NOMO-1 (cell line): ENCODE results near the gene ENAM.

Experiments used
- DNase-seq, 2 experiments: peaks; one replicate each; lab custom pipeline; 2025; ENCODE audit not compliant: unreplicated experiment in 2 of 2; lab: John Stamatoyannopoulos, UW

The ENAM gene

GRCh38 chr4:70628444-70628843 is at the start of gene ENAM:
ENAM (plus strand) TSS chr4:70628744; CDS start chr4:70629501, 757 bp downstream.
- DNase-seq: no peak

- no peak for DNase-seq
These were observed 46.6 kb upstream of the ENAM start for GRCh38 chr4:70581980-70582379.

DNA sequence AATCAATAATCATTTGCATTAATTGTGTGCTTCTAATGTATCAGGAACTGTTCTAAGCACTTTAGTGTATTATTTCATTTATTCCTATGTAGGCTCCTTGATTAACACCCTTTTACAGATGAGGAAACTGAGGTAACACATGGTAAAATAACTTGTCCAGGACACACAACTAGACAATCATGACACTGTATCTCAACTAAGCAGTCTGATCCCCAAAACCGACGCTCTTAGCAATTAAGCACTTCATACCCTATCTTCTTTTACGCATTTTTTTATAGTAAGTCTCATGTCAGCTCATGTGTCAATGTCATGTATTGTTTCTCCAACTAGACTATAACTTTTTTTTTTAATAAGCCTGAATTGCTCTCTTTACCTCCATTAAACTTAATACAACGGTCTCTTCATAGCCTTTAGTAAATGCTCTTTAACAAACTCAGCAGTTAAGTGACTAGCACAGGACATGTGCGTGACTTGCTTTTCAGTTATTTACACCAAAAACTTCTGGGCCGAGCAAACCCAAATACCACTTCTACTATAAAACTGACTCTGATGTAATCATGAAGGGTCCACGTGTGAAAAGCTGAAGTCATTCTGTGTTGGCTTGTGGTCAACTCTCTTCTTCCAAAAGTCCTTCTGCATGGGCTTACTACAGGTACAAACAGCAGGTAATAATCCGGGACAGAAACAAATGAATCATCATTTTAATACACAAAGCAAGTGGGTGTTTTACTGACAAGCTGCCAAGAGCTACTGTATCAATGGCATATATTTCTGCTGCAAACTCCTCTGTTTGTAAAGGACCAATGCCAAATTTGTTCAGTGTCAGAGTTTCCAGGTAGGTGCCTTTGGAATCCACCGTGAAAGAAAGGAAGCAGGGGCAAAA is 44.4 kb upstream of the ENAM start:
- DNase-seq: no peak

DNA sequence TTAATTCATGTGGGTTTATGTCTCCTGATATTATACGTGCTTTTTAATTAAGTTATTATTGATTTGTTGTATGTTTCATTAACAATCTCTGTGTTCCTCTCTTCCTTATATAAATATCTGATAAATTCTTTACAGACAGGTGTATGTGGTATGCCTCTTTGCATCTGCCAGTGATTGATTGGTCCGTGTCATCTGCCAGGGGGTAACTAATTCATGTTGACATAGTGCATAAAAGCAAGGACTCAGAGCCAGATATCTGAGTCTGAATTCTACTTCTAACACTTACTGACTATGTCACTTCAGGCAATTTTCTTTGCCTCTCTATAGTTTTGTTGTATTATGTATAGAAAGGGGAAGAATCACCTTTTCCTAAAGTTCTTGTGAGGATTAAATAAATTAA is 41.7 kb upstream of the ENAM start:
- no peak for DNase-seq

DNA sequence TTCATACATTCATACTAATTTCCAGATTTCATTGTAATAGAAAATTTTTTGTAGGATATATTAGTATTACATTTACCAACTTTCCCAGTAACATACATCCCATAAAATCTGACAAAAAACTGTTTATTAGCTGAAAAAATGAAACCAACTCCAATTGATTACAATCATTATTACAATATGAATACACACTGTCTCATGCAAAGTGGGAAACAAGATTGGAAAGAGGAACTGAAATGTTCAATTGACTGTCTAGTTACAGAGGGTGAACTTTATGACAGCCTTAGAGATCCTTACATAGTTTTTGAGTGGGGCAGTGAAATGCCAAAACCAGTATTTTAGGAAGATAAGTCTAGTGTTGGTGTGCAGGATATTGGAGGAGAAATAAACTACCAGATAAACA is 38.8 kb upstream of the ENAM start:
- DNase-seq: peak in 1 of 2 experiments; percentile 3

DNA sequence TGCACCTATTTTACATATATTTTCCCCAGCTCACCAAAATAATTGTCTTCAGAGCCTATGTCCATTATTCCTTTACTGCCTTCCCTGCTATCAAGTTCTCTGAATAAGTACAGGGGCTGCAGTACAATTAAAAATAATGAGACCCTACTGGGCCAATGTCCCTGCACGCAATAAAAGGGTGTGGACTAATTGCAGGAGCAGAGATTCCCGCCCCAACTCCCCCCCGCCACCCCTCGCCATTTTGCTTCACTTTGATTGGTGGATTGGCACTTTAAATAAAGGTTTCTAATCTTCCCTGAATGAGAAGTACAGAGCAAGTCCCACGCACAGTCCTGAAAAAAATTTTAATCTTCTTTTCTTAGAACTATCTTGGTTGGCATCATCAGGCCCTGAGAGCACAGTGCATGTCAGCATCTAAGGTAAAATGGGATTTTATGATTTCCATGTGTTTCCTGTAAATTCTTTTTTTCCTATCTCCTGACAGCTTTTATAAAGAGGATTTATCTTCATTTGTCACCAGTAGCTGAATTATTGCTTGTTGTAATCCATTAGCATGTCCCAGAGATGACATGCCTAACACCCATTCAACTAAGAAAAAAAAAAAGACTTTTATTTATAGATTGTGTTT is 36.5 kb upstream of the ENAM start, which contains the start of gene AMBN:
AMBN (plus strand) TSS at position 302 of the 628 bp plus-strand sequence; CDS start at position 405, 103 bp downstream.
- DNase-seq: no peak

DNA sequence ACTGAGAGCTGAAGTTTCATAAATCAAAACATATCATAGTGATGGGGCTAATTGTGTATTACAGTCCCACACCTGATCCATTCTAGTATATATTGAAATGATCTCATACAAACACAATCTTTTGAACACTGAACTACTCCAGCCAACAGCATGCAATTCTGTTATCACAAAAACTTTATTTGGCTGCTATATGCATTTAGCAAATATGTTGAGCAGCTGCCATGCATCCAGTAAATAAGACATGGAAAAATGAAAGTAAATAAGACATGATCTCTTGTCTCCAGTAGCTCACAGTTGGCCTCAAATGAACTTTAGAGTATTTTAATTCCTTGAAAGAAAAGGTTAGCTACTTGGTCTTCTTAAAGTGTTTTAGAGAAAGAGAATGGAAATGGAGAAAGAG is 34.3 kb upstream of the ENAM start:
- DNase-seq: no peak

DNA sequence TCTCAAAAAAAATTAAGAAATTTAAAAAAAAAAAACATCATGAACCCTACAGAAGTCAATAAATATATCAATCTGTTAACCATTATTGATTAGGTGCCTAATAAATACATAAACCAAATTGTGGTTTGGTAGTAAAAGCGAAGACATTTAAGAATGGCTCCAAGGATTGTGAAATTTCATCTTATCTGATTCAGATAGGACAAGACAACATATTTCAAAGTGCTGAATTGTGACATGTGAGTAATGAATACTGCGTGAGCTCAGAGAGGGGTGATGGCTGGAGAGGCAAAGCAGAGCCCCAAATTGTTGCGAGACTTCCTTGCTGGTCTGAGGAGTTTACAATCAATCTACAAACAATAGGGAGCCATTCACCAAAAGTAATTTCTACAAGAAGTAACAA is 28.2 kb upstream of the ENAM start:
- no peak for DNase-seq

GRCh38 chr4:70600977-70601376 is 27.6 kb upstream of the ENAM start:
- DNase-seq: no peak

DNA sequence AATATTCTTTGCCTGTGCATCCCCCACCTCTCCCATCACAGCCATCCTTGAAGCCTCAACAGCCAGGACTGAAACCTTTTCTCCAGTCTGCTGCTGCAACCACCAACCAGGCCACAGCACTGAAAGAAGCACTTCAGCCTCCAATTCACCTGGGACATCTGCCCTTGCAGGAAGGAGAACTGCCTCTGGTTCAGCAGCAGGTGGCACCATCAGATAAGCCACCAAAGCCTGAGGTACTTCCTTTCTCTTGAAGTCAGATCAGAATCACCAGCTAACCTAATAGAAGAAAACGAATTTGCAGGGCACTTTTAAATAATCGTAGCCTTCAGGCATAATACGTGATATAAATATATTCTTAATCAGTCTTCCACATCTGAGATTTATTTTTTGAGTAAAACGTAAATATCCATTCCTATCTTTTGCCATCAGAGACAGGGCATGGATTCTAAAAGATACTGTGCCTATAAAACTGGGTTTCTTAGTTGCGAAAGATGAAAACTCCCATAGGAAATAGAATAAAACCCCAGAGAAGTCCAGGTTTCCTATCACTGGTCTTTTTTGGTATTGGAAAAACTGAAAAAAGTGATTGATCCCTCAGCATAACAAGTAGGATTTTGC is 27.0 kb upstream of the ENAM start:
- DNase-seq: peak; percentile 21 to 39

- no peak for DNase-seq
These were observed 24.7 kb upstream of the ENAM start for GRCh38 chr4:70603856-70604255.

DNA sequence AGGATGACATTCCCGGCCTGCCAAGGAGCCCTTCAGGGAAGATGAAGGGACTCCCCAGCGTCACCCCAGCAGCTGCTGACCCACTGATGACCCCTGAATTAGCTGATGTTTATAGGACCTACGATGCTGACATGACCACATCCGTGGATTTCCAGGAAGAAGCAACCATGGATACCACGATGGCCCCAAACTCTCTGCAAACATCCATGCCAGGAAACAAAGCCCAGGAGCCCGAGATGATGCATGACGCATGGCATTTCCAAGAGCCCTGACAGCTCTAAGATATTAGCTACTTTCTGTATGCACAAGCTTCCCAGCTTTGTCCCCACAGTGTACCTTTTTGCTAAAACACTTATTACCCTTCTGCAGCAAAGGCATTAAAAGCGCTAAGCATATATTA is 22.1 kb upstream of the ENAM start:
- no peak for DNase-seq

GRCh38 chr4:70607334-70607853 is 21.1 kb upstream of the ENAM start:
- DNase-seq: no peak

DNA sequence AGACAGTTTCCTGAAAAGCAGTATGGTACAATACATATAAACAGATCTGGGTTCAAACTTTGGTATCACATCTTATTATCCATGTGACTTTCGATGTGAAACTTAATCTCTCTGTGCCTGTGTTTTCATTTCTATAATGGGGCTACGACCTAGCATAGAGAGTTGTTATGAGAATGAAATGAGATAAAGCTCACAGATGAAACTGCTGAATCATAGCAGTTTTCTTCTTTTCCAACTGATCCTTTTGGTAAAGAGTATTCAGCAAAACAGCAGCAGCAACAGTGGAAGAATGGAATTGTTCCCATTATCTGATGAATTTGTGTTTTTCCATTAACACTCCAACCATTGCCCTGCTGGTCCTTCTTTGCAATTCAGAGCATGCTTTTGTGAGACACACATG is 20.2 kb upstream of the ENAM start:
- no peak for DNase-seq

GRCh38 chr4:70613306-70614183 is 15.0 kb upstream of the ENAM start:
- DNase-seq: no peak

DNA sequence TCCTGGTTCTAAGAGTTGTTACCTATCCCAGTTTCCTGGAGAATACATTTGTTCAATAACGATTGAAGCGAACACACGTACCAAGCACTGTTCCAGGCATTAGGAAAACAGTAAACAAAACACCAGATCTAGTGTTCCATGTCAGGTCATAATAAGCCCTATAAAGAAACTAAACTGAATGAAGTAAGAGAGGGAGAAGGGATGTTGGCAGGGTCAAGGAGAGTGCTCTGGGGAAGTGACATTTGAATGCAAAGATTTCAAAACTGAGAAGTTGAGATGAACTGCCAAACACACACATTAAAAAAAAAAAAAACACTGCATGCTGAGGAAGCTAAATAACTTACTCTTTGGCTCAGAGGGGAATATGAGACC is 14.4 kb upstream of the ENAM start:
- DNase-seq: no peak

GRCh38 chr4:70619288-70619687 is 9.3 kb upstream of the ENAM start:
- peak in 1 of 2 experiments; percentile 38 for DNase-seq

DNA sequence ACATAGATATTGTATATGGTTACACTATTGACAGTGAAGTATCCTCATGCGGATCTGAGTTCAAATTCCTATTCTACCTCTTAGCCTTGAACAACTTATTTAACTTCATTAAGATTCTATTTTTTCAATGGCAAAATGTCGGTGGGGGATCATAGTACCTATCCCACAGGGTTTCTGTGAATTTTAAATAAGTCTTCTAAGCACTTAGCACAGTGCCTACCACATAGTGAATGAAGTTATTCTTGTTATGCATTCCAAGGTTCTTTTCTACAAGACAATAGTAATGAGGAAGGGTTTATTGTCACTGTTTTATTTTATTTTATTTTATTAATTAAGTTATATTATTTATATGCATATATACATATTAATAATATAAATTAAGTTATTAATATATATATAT is 8.8 kb upstream of the ENAM start:
- DNase-seq: peak in 1 of 2 experiments; percentile 30

- DNase-seq: peak in 1 of 2 experiments; percentile 59
These were observed 5.2 kb upstream of the ENAM start for GRCh38 chr4:70623323-70623722.

DNA sequence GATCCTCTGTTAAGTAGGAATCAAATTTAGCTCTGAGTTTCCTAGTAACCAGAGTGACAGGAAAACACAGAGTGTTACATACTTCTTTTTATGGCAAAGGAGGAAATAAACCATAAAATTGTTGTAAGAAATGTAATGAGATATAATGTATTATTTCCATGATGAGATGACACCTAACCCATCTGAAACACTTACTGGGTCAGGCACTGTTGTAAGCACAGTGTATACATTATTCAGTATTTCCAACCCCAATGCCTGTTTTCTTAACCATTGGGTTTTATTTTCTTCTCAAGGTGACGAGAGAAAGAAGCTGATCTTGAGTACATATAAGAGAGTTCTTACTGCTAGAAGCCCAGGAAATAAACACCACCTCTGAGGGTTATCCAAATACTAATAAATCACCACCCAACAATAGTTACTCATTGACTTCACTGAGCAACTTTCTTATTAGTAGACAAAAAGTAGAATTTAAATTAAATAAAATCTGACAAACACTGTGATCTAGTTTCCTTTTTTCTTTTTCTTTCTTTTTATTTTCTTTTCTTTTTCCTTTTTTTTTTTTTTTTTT is 4.2 kb upstream of the ENAM start:
- peak in 1 of 2 experiments; percentile 21 for DNase-seq
